HepG2 (cell line): ENCODE results near the gene NT5C1B. TPM values are rescaled to one million over a fixed set of nuclear protein-coding genes. Genes with fewer than 3 reads are reported as not detected.

Source experiments
- ATAC-seq: fragments of 200-7000 bp; cut with Tn5 transposase; 3 replicates; pipeline ENCODE4 v1.9.1; 2020; ENCODE audit warnings: mild to moderate bottlenecking, moderate library complexity
- BruUV-seq: library from RNA; stranded (reverse); fragments of 400-500 nt; replicated peaks from 2 replicates; lab custom pipeline; 2021; lab: Mats Ljungman, UMichigan
- CTCF ChIA-PET: fragments of 300-600 bp; formaldehyde crosslinking; extraction: SDS; loops from one replicate; lab custom pipeline; 2021; ENCODE audit warnings: low total read pairs, inconsistent platforms, low intra/inter-chr PET ratio; lab: Yijun Ruan, JAX
- POLR2A ChIA-PET: fragments of 350-600 bp; sonication (Branson Sonifier 250); formaldehyde crosslinking; loops from one replicate; lab custom pipeline; 2020; ENCODE audit warnings: antibody characterized with exemption, inconsistent platforms; lab: Yijun Ruan, JAX
- DNase-seq: peaks from one replicate; pipeline ENCODE4 v3.0.0-alpha.2; 2015; ENCODE audit warnings: low spot score
- FAIRE-seq: peaks from 3 replicates; lab custom pipeline; 2011; peaks lifted over from hg19 to GRCh38; lab: Jason Lieb, UNC
- H2AFZ ChIP-seq: one replicate; pipeline ENCODE4 v1.6.1; 2011; ENCODE audit warnings: low read length, inconsistent platforms
- H3K27ac ChIP-seq: fragments of 300-600 bp; 3 replicates; pipeline ENCODE4 v1.8.0; 2011; ENCODE audit warnings: mixed run types, mild to moderate bottlenecking, mixed read lengths, low read length, inconsistent platforms; ENCODE audit not compliant: insufficient read depth; ENCODE audit errors: extremely low read length
- H3K27me3 ChIP-seq, 2 experiments: fragments of 200-600 bp in 1 of 2; 2 replicates in 1 of 2; 3 replicates in 1 of 2; pipeline versions ENCODE4 v1.6.0 to v1.8.0; 2011; ENCODE audit warnings: low read length in 2 of 2, mild to moderate bottlenecking in 2 of 2, moderate library complexity in 2 of 2, inconsistent platforms in 1 of 2; ENCODE audit not compliant: insufficient read depth in 2 of 2, control insufficient read depth in 1 of 2
- H3K36me3 ChIP-seq, 2 experiments: fragments of 200-600 bp in 1 of 2; replicated peaks in 1 of 2; 2 replicates in 1 of 2; 3 replicates in 1 of 2; pipeline versions ENCODE4 v1.5.1 to v1.8.0; 2011; ENCODE audit warnings: low read length in 2 of 2, inconsistent platforms in 1 of 2; ENCODE audit not compliant: insufficient read depth in 2 of 2, control insufficient read depth in 1 of 2
- H3K4me1 ChIP-seq: 2 replicates; pipeline ENCODE4 v1.5.1; 2012; ENCODE audit warnings: low read length, inconsistent platforms; ENCODE audit not compliant: insufficient read depth
- H3K4me2 ChIP-seq: 2 replicates; pipeline ENCODE4 v1.6.0; 2011; ENCODE audit warnings: low read depth, low read length, inconsistent platforms
- H3K4me3 ChIP-seq, 3 experiments: fragments of 200-600 bp in 1 of 3; sonication (generic), shearing (Covaris generic) in 1 of 3; replicated peaks in 1 of 3; 2 replicates each; pipeline ENCODE4 v1.5.1; 2011 to 2016; ENCODE audit warnings: low read length in 3 of 3, inconsistent platforms in 2 of 3, low read depth in 2 of 3, mild to moderate bottlenecking in 2 of 3, control low read depth in 1 of 3, mixed read lengths in 1 of 3; ENCODE audit not compliant: insufficient read depth in 1 of 3
- H3K79me2 ChIP-seq: one replicate; pipeline ENCODE4 v1.6.1; 2011; ENCODE audit warnings: low read length, inconsistent platforms; ENCODE audit not compliant: insufficient read depth
- H3K9ac ChIP-seq: 2 replicates; pipeline ENCODE4 v1.6.0; 2011; ENCODE audit warnings: mild to moderate bottlenecking, low read depth, low read length, inconsistent platforms; ENCODE audit not compliant: insufficient read depth
- H3K9me3 ChIP-seq: 2 replicates; pipeline ENCODE4 v1.5.1; 2012; ENCODE audit warnings: mild to moderate bottlenecking, low read length
- H4K20me1 ChIP-seq: 2 replicates; pipeline ENCODE4 v1.6.0; 2011; ENCODE audit warnings: inconsistent platforms, mild to moderate bottlenecking, low read length, moderate library complexity; ENCODE audit not compliant: insufficient read depth
- CEBPB ChIP-seq: IDR thresholded peaks from 2 replicates; pipeline ENCODE4 v1.6.1; 2011; ENCODE audit warnings: low read depth, low read length, improper control_type of control experiment, borderline replicate concordance
- HNRNPUL1 ChIP-seq: fragments of 200-400 bp; formaldehyde crosslinking; IDR thresholded peaks from 2 replicates; pipeline ENCODE4 v1.6.1; 2017; ENCODE audit warnings: low read depth, mild to moderate bottlenecking, low read length, moderate library complexity
- MIER2 ChIP-seq: IDR thresholded peaks from 2 replicates; pipeline ENCODE4 v1.6.1; 2016; ENCODE audit warnings: missing biosample characterization, missing genetic modification reagents
- NCOR1 ChIP-seq: fragments of 200-600 bp; sonication (generic); IDR thresholded peaks from 2 replicates; pipeline ENCODE4 v1.7.0; 2017; ENCODE audit warnings: antibody characterized with exemption, low read length, borderline replicate concordance
- NFE2L2 ChIP-seq: fragments of 150-350 bp; IDR thresholded peaks from 2 replicates; pipeline ENCODE4 v1.6.1; 2014; ENCODE audit warnings: low read length
- TARDBP ChIP-seq: sonication (generic); formaldehyde crosslinking; IDR thresholded peaks from 2 replicates; pipeline ENCODE4 v1.8.0; 2022; ENCODE audit warnings: mild to moderate bottlenecking, missing genetic modification reagents
- ZNF383 ChIP-seq: sonication (generic); formaldehyde crosslinking; IDR thresholded peaks from 2 replicates; pipeline ENCODE4 v1.4.0; 2020; ENCODE audit warnings: missing genetic modification reagents, mild to moderate bottlenecking, borderline replicate concordance
- ZNF737 ChIP-seq: sonication (generic); formaldehyde crosslinking; IDR thresholded peaks from 2 replicates; pipeline ENCODE4 v1.5.0; 2020; ENCODE audit warnings: missing genetic modification reagents, mild to moderate bottlenecking, borderline replicate concordance
- ZNF772 ChIP-seq: sonication (generic); formaldehyde crosslinking; IDR thresholded peaks from 2 replicates; pipeline ENCODE4 v1.5.0; 2020; ENCODE audit warnings: mild to moderate bottlenecking, missing genetic modification reagents
- WGBS: methylation state at CpG from one replicate; pipeline ENCODE4 v1.1.6; 2017; ENCODE audit warnings: low lambda C conversion rate; 5-methylcytosine and 5-hydroxymethylcytosine counted together
- in situ Hi-C: cut with HindIII; loops from 2 replicates; pipeline ENCODE4 v1.10.0; 2017; ENCODE audit warnings: low pct_unique_long_range_greater_than_20kb; ENCODE audit not compliant: extremely low pct_ligation_motif_present
- intact Hi-C: fragments of 100-400 bp; cut with micrococcal nuclease; formaldehyde crosslinking; loops from one replicate; pipeline ENCODE4 v1.10.0; 2022; ENCODE audit not compliant: unreplicated experiment
- polyA plus RNA-seq, 8 experiments: library from polyadenylated mRNA; depleted of rRNA in 3 of 8; stranded (reverse) in 7 of 8; unstranded in 1 of 8; fragments of >200 nt; fragmentation: Illumina TruSeq in 4 of 8; extraction: Trizol in 4 of 8; gene quantifications; 2 replicates each; pipeline versions ENCODE4 v1.2.1 to v1.2.3, GENCODE V29; 2011 to 2016; ENCODE audit warnings: low read depth in 4 of 8, missing spikeins in 1 of 8, mixed read lengths in 1 of 8; ENCODE audit not compliant: insufficient read depth in 1 of 8
- total RNA-seq, 5 experiments: library from RNA; depleted of rRNA; stranded (reverse); fragments of >200 nt; fragmentation: Illumina TruSeq; extraction: Trizol; gene quantifications; 2 replicates each; pipeline ENCODE4 v1.2.3, GENCODE V29; 2016; ENCODE audit warnings: low read depth in 1 of 5
- TF ChIP-seq, protein P1 (sequence below): sonication (generic); formaldehyde crosslinking; IDR thresholded peaks from 2 replicates; pipeline ENCODE4 v1.4.0; 2020; ENCODE audit warnings: missing genetic modification reagents
- TF ChIP-seq, protein P2 (sequence below): sonication (generic); IDR thresholded peaks from 2 replicates; pipeline ENCODE4 v1.6.1; 2016; ENCODE audit warnings: low read depth, borderline replicate concordance

NT5C1B gene
- total and polyA plus RNA-seq, 2 of the 13 experiments (the other 11 are each of a cell fraction or from before 2014, with no cell fraction given) = not detected

DNA sequence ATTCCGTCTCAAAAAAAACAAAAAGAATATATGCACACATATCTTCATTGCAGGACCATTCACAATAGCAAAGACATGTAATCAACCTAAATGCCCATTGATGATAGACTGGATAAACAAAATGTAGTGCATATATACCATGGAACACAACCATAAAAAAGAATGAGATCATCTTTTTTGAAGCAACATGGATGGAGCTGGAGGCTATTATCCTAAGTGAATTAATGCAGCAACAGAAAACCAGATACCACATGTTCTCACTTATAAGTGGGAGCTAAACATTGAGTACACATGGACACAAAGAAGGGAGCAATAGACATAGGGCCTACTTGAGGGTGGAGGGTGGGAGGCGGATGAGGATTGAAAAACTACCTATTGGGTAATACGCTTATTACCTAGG, 8.8 kb downstream of the NT5C1B start:
- WGBS = 88% methylated on average over 3 of the region's 3 CpGs
- in situ Hi-C loops = no loop called here
- intact Hi-C loops = no loop called here
- Histone ChIP-seq H3K27me3 (no peaks in the 10 kb centered on the region), H3K9me3 (peaks cover 11% of the 10 kb centered on the region; the same call in 1 of the 2 replicates), H2AFZ (no peak overlapping the region), H4K20me1 (no peaks in the 10 kb centered on the region), H3K9ac (no peak overlapping the region), H3K27ac (no peak overlapping the region), H3K4me3 (no peak overlapping the region), H3K79me2 (no peaks in the 10 kb centered on the region), H3K36me3 (no peaks in the 10 kb centered on the region), H3K4me1 (no peaks in the 10 kb centered on the region), H3K4me2 (no peak overlapping the region)
- DNase-seq = no peak
- CTCF ChIA-PET = no interaction called here
- no peak for FAIRE-seq
- POLR2A ChIA-PET = no interaction called here
- no peak for ATAC-seq
- no TSS peak for BruUV-seq
- TF ChIP-seq CEBPB (peak; percentile 29; the same call in 1 of the 2 replicates), ZNF772 (no peak)
- TF ChIP-seq, all 625 proteins: peak for 1

DNA sequence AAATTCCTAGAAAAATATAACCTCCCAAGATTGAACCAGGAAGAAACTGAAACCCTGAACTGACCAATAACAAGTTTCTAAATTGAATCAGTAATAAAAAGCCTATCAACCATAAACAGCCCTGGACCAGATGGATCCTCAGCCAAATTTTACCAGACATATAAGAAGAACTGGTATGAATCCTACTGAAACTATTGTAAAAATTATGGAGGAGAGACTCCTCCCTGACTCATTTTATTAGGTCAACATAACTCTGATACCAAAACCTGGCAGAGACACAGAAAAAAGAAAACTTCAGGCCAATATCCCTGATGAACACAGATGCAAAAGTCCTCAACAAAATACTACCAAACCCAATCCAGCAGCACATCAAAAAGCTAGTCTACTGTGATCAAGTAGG, 11.3 kb downstream of the NT5C1B start:
- no TSS peak for BruUV-seq
- DNase-seq (no peak), FAIRE-seq (no peak), ATAC-seq (no peak)
- Histone ChIP-seq H3K9ac (no peak overlapping the region), H3K4me2 (no peak overlapping the region), H3K27me3 (no peaks in the 10 kb centered on the region), H4K20me1 (no peaks in the 10 kb centered on the region), H3K79me2 (no peaks in the 10 kb centered on the region), H3K9me3 (peaks cover 11% of the 10 kb centered on the region; the same call in 1 of the 2 replicates), H2AFZ (no peak overlapping the region), H3K27ac (no peak overlapping the region), H3K4me3 (no peak overlapping the region), H3K36me3 (no peaks in the 10 kb centered on the region), H3K4me1 (no peaks in the 10 kb centered on the region)
- POLR2A ChIA-PET = no interaction called here
- CTCF ChIA-PET = no interaction called here
- intact Hi-C loops (no loop called here), in situ Hi-C loops (no loop called here)
- TF ChIP-seq TARDBP (CRISPR knock-in tag) (no peak), HNRNPUL1 (no peak), MIER2 (CRISPR knock-in tag) (no peak), NCOR1 (no peak), ZNF737 (no peak), NFE2L2 (no peak), ZNF383 (CRISPR knock-in tag) (no peak)
- TF ChIP-seq, protein P1, sequence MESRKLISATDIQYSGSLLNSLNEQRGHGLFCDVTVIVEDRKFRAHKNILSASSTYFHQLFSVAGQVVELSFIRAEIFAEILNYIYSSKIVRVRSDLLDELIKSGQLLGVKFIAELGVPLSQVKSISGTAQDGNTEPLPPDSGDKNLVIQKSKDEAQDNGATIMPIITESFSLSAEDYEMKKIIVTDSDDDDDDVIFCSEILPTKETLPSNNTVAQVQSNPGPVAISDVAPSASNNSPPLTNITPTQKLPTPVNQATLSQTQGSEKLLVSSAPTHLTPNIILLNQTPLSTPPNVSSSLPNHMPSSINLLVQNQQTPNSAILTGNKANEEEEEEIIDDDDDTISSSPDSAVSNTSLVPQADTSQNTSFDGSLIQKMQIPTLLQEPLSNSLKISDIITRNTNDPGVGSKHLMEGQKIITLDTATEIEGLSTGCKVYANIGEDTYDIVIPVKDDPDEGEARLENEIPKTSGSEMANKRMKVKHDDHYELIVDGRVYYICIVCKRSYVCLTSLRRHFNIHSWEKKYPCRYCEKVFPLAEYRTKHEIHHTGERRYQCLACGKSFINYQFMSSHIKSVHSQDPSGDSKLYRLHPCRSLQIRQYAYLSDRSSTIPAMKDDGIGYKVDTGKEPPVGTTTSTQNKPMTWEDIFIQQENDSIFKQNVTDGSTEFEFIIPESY = no peak
- TF ChIP-seq, protein P2, sequence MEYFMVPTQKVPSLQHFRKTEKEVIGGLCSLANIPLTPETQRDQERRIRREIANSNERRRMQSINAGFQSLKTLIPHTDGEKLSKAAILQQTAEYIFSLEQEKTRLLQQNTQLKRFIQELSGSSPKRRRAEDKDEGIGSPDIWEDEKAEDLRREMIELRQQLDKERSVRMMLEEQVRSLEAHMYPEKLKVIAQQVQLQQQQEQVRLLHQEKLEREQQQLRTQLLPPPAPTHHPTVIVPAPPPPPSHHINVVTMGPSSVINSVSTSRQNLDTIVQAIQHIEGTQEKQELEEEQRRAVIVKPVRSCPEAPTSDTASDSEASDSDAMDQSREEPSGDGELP = no peak
